ENCODE results near the gene TSFM.

TSFM gene

DNA sequence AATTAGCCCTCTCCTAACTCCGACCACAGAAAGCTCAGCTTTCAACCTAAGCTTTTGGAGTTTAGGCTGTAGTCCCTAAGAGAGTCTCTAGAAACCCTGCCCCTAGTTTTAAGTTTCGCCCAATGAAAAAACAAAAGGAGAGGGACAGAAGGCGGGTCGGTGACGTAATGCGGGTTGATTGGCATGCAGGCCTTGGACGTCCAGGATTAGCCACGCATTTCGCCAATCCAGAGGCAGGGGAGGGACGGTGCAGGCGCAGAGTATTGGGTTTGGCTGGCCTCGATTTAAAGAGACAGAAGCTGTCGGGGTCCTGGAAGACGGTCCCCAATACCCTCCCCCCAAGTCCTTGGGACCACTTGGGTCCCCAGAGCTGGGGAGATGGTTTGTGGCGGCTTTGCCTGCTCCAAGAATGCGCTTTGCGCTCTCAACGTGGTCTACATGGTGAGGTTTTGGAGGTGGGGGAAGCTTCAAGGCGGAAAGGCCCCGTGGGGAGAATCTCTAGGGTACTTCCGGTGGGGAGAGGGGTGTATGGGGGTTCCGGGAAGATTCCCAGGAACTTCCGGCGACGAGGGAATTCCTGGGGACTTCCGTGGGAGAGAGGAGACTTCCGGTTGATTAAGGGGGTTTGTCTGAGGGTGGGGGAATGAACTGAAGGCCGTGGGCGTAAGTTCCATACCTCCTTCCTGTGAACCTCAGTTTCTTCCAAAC lies 37.7 kb upstream of the TSFM start, which contains the start of gene TSPAN31:
TSPAN31 (plus strand) TSS at position 263 of the 708 bp plus-strand sequence; CDS start at position 379, 116 bp downstream.
- DNase-seq (ENCODE audit: low read depth, low spot score): peak; percentile 93
- peak within 1 kb of the TSS; percentile 91 for H3K27ac ChIP-seq

GRCh38 chr12:57745485-57745881 lies 37.1 kb upstream of the TSFM start:
- DNase-seq (ENCODE audit: low read depth, low spot score): no peak
- H3K27ac ChIP-seq: peak overlapping the region; percentile 91

DNA sequence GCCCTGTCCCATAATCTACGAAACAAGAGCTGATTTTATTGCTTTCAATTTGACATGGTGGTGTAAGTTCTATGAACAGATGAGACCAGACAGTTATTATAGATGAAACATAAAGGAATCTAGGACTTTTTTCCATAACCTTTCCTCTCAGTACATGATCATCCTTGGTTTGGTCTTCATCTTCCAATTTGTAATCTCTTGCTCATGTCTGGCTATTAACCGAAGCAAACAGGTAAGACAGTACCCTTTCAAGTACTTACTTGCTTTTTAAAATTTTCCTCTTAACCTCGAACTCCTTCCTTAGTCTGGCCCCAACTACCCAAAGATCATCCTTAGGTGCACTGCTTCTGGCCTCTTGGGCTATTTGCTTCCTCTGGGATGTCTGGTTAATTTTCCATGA lies 36.6 kb upstream of the TSFM start:
- no peak for DNase-seq (ENCODE audit: low read depth, low spot score)
- H3K27ac ChIP-seq: peak overlapping the region; percentile 91

DNA sequence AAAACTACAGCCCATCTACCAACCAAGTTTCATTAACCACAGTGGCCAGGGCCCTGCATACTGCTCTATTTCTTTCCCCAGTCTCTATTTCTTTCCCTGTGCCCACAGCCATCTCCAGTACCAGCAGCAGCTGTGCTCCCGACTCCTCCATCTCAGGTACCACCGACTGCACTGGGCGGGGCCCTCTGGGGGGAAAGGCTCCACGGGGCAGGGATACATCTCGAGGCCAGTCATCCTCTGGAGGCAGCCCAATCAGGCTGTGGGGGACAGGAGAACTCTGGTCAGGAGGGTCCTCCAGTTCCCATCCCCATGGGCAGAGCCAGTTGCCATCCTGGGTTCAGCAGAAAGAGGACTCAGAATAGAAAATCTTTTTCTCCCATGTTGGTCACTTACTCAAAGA lies 33.5 kb upstream of the TSFM start:
- no peak overlapping the region for H3K27ac ChIP-seq
- DNase-seq (ENCODE audit: low read depth, low spot score): no peak

DNA sequence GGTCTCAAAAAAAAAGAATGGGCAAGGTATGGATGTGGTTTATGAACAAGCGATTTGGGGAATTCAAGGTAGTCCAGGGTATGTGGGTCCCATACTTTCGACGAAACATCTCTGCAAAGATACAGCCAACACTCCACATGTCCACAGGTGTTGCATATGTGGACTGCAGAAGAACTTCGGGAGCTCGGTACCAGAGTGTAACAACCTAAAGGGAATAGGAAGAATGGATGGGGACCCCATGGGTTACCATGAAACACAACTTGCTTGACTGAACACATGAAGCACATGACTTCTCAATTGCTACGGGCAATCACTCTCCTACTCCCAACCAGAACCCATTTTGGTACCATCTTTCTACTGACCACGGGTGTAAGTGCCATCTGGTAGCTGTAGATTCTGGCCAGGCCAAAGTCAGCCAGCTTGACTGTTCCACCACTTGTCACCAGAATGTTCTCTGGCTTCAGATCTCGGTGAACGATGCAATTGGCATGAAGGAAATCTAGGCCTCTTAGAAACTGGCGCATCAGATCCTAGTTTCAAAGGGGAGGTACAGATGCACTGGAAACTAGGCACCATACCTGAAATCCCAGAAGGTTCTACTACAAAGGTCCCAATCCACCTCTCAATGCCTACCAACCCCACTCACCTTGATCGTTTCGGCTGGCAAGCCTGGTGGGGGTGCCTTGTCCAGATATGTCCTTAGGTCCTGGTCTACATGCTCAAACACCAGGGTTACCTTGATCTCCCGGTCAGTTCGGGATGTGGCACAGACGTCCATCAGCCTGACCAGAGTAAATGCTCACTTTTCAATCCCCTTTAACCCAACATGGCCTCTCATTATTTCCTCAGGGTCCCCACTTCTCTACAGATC lies 31.8 kb upstream of the TSFM start:
- peak overlapping the region; percentile 61 for H3K27ac ChIP-seq
- no peak for DNase-seq (ENCODE audit: low read depth, low spot score)

GRCh38 chr12:57751432-57751787 lies 31.2 kb upstream of the TSFM start:
- peak overlapping the region; percentile 61 for H3K27ac ChIP-seq
- DNase-seq (ENCODE audit: low read depth, low spot score): no peak

DNA sequence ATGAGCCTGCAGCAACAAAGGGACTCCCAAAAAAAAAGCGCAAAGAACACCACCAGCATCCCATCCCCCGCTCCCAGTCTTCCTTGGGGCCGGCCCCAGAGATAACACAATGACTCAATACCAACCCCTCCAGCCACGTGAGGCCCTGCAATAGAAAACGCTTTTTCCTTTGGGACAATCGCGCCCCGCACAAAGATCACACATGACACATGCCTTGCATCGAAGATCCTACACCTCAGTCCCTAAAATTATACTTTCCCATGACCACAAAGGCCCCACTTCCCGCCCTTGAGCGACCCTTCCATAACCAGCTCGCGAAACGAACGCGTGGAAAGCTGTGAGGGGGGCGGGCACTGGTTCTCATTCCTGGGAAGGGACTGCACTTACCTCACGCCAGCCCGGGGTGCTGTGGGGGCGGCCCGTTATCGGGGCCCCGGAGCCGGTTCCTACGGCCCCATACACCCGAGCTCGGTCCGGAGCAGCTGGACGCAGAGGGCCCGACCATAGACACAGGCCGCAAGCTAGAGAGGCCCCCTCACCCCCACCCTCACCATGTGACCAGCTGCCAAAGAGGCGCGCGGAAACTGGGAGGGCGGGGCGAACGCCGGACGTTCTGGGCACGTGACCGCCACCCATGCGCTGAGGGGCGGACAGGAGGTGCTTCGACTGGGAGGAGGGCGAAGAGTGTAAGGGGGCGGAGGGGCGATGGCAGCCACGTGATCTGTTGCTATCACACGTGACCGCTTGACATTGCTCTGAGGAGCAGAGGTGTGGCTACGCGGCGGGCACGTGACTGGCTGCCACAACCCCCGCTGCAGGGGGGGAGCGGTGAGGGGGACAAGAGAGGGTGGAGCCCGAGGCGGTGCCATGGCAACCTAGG lies 30.6 kb upstream of the TSFM start, which contains the start of gene CDK4:
CDK4 (minus strand) TSS at position 523 of the 880 bp plus-strand sequence. CDS start 593 bp downstream, outside the sequence.
- H3K27ac ChIP-seq: peak within 1 kb of the TSS; percentile 61
- peak; percentile 97 for DNase-seq (ENCODE audit: low read depth, low spot score)

- peak overlapping the region; percentile 61 for H3K27ac ChIP-seq
- no peak for DNase-seq (ENCODE audit: low read depth, low spot score)
These were observed 30.0 kb upstream of the TSFM start for GRCh38 chr12:57752668-57753000.

DNA sequence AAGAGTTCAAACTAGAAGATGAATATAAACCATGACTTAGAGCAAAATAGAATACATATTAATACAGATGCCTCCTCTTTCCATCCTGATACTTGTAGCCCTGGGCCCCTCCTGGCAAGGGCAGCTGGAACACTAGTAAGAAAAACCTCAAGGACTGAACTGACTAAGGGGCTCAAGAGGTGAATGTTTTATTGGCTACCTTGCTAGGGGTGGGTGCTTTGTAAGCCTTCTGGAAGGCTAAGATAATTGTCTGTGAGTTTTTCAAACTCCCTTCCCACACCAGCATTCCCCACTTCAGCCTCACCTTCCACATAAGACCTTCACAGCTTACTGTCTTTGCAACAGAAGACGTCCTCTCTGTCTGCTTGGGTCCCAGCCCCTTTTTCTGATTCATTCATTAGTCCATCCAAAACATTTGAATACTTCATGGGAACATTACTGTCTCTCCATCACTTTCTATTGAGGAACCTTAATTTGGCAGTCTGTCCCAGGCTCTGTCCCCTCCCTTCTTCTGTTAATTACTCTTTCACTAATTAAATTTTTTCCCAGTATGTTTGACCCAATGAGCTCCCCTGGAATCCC lies 28.7 kb upstream of the TSFM start:
- H3K27ac ChIP-seq: peak overlapping the region; percentile 52
- no peak for DNase-seq (ENCODE audit: low read depth, low spot score)

DNA sequence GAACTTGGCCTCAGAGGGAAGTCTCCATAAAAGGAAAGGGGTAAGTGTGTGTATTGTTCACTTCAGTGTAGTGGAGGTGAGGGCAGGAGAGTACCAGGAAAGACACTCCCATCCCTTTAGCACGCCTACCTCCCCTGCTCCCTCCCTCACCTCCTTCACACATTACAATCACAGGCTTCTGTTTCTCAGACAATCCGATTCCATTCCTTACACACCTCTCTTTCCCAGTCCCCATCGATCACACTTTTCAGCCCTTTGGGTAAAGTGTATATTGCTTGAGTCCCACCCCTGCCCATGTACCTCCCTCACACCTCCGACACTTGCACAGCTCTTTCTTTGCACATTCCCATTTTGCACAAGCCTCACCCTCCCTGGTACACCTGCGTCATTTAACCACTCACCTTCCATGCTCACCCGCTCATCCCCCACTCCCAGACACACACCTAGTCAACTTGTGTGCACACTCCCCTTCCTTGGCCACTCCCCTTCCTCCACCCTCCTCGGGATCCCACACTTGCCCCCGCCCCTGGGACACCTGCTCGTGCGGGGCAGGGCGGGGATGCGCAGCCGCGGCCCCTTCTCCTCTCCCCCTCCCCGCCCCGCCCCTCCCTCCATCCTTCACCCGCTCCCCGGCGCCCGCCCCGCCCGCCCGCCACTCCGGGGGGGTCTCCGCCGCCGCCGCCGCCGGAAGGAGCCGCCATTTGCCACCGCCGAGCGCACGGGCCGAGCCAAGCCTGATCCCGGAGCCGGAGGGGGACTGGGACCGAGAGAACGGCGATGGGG lies 28.0 kb upstream of the TSFM start, which contains the start of gene MARCHF9:
MARCHF9 (plus strand) TSS at position 693 of the 783 bp plus-strand sequence. CDS start 426 bp downstream, outside the sequence.
- peak within 1 kb of the TSS; percentile 52 for H3K27ac ChIP-seq
- peak; percentile 39 for DNase-seq (ENCODE audit: low read depth, low spot score)

DNA sequence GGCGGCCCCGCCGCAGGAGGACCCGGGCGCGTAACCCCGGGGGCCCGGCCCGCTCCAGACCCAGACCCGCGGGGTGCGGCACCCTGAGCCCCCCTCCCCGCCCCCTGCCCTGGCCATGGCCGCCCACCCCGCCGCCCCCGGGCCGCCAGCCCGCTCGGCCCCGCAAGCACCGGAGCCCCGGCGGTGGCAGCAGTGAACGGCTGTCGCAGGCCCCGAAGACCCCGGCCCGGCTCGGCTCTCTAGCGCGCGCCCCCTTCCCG lies 27.5 kb upstream of the TSFM start:
- DNase-seq (ENCODE audit: low read depth, low spot score): no peak
- H3K27ac ChIP-seq: peak overlapping the region; percentile 52

GRCh38 chr12:57755454-57756372 lies 26.9 kb upstream of the TSFM start:
- H3K27ac ChIP-seq: peak overlapping the region; percentile 52
- DNase-seq (ENCODE audit: low read depth, low spot score): no peak

- DNase-seq (ENCODE audit: low read depth, low spot score): no peak
- H3K27ac ChIP-seq: no peak overlapping the region
These were observed 25.9 kb upstream of the TSFM start for GRCh38 chr12:57756406-57757341.

- DNase-seq (ENCODE audit: low read depth, low spot score): no peak
- H3K27ac ChIP-seq: no peak overlapping the region
These were observed 24.8 kb upstream of the TSFM start for GRCh38 chr12:57757771-57758170.

DNA sequence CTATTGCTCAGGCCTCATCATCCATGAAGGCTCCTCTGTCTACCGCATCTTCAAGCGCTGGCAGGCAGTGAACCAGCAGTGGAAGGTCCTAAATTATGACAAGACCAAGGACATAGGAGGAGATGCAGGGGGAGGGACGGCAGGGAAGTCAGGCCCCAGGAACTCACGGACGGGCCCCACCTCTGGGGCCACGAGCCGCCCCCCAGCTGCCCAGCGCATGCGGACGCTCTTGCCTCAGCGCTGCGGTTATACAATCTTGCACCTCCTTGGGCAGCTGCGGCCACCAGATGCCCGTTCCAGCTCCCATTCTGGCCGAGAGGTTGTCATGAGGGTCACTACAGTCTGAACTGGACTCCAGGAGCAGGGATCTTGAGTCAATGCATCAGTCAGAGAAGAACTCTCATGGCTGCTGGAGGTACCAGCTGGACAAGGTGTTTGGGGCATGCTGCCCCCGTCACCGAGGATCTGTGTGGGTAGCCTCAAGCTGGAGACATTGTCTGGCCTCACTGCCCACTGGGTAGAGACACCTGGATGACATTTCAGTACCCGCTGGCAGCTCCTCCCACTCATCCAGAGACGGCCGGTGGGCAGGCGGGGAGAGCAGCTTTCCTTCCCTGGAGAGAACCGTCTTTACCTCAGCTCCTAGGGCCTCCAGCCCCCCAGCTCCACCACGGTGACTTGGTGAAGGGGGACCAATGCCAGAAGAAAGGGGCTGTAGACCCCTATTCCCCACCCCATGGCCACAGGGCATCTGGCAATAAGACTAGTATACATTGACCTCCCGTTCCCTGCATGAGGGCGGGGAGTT lies 23.8 kb upstream of the TSFM start:
- H3K27ac ChIP-seq: no peak overlapping the region
- DNase-seq (ENCODE audit: low read depth, low spot score): no peak

GRCh38 chr12:57759360-57759980 lies 23.1 kb upstream of the TSFM start:
- no peak for DNase-seq (ENCODE audit: low read depth, low spot score)
- no peak overlapping the region for H3K27ac ChIP-seq

Measured in epithelial cell of prostate (primary cell).